ENCODE data around the gene KLF12.

GRCh38 chr13:74166261-74167004, 32.2 kb upstream of the KLF12 start:
- TF ChIP-seq CTCF (IDR thresholded peaks at IDR 0.05), result no peak
- TF ChIP-seq POLR2AphosphoS5 (IDR thresholded peaks at IDR 0.05), result no peak
